Measurements from ENCODE around the gene TROAP. TPM values are rescaled to one million over a fixed set of nuclear protein-coding genes. Genes with fewer than 3 reads are reported as not detected.

TROAP gene
- total and polyA plus RNA-seq, 2 donors (not counting 1 experiment from before 2014, with no cell fraction given): 0.88 to 1.0 TPM

- H3K9me3 Mint-ChIP-seq (ENCODE audit: insufficient read depth): no peaks in the 10 kb centered on the region
- no peaks in the 10 kb centered on the region for H3K27me3 ChIP-seq (replicated peaks in 1 of 4; ENCODE audit: control extremely low read depth in 1 of 4, control insufficient read depth in 3 of 4, insufficient read depth in 4 of 4, low read length in 3 of 4)
- peak overlapping the region; percentile 98 for H2AFZ ChIP-seq (ENCODE audit: insufficient read depth, low read depth, low read length, poor library complexity, severe bottlenecking)
- no peak for DNase-seq
- no peak overlapping the region for H3K4me3 ChIP-seq (ENCODE audit: control extremely low read depth in 1 of 5, extremely low read depth in 1 of 5, insufficient read depth in 1 of 5, low read depth in 2 of 5, low read length in 4 of 5)
- no peaks in the 10 kb centered on the region for H3K9me3 ChIP-seq (ENCODE audit: control extremely low read depth in 1 of 3, control insufficient read depth in 2 of 3, insufficient read depth in 1 of 3, low read length in 2 of 3)
- WGBS (ENCODE audit: insufficient coverage): 43% methylated on average over 2 of the region's 5 CpGs
- peaks cover 11% of the 10 kb centered on the region for H3K79me2 ChIP-seq (ENCODE audit: control insufficient read depth, insufficient read depth, low read length)
- H3K27me3 Mint-ChIP-seq: peaks cover 7% of the 10 kb centered on the region
- peaks cover 26 to 33% of the 10 kb centered on the region in 2 donors for H3K4me1 ChIP-seq (ENCODE audit: control insufficient read depth in 2 of 2, insufficient read depth in 2 of 2, low read length in 2 of 2)
- CTCF ChIA-PET: interaction anchor here (0.8 to 22.4 kb wide), 7 partner anchors 9 to 302 kb away, joined by 3 to 729 read pairs (median 14); partner anchors contain the start of gene DNAJC22
- intact Hi-C loops (cut with micrococcal nuclease): loop anchor here (5.0 kb wide), 1 partner anchor 62 kb away; no protein-coding TSS in a partner anchor
- POLR2A ChIA-PET: no interaction called here
- H3K9ac ChIP-seq (ENCODE audit: low read length): no peak overlapping the region
- H3K4me3 Mint-ChIP-seq: peak overlapping the region; percentile 87
- H3K27ac ChIP-seq (ENCODE audit: low read length in 2 of 2): no peak overlapping the region
- H3K4me1 Mint-ChIP-seq: peaks cover 38% of the 10 kb centered on the region
- H3K4me2 ChIP-seq (replicated peaks; ENCODE audit: low read depth, low read length, poor library complexity, severe bottlenecking): peak overlapping the region; percentile 82
- TF ChIP-seq EZH2 (IDR thresholded peaks at IDR 0.05; ENCODE audit: borderline replicate concordance, insufficient read depth, low read depth, low read length, poor library complexity, severe bottlenecking): no peak
- TF ChIP-seq, protein P1, sequence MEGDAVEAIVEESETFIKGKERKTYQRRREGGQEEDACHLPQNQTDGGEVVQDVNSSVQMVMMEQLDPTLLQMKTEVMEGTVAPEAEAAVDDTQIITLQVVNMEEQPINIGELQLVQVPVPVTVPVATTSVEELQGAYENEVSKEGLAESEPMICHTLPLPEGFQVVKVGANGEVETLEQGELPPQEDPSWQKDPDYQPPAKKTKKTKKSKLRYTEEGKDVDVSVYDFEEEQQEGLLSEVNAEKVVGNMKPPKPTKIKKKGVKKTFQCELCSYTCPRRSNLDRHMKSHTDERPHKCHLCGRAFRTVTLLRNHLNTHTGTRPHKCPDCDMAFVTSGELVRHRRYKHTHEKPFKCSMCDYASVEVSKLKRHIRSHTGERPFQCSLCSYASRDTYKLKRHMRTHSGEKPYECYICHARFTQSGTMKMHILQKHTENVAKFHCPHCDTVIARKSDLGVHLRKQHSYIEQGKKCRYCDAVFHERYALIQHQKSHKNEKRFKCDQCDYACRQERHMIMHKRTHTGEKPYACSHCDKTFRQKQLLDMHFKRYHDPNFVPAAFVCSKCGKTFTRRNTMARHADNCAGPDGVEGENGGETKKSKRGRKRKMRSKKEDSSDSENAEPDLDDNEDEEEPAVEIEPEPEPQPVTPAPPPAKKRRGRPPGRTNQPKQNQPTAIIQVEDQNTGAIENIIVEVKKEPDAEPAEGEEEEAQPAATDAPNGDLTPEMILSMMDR (IDR thresholded peaks at IDR 0.05): no peak
- no peaks in the 10 kb centered on the region for H3K36me3 ChIP-seq (replicated peaks in 1 of 2; ENCODE audit: control extremely low read depth in 1 of 2, control insufficient read depth in 1 of 2, extremely low read depth in 1 of 2, insufficient read depth in 2 of 2, low read length in 1 of 2)
- H4K20me1 ChIP-seq (ENCODE audit: control insufficient read depth, insufficient read depth, low read length, poor library complexity, severe bottlenecking): no peaks in the 10 kb centered on the region
- H3K27ac Mint-ChIP-seq: peak overlapping the region; percentile 47
- no peak for ATAC-seq (ENCODE audit: low read depth)
Observed at GRCh38 chr12:49365542-49365941, 42.5 kb downstream of the TROAP start.

DNA sequence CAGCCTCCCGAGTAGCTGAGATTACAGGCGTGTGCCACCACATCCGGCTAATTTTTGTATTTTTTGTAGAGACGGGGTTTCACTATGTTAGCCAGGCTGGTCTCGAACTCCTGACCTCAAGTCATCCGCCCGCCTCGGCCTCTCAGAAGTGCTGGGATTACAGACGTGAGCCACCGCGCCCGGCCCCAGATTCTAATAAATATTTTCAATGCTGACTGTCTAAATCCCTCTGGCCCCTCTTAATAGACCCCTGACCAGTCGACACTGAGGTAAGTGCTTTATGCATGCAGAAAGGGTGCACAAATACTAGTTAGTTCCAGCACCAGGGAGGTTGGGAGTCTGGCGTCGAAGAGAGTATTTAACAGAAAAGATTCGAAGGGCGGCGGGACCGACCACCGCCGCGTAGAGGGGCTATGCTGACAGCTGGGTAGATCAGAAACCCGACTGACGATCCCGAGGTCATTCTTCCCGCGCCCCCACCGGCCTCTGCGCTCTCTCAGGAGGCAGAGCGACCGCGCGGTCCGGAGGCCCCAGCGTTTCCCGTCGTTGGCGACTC, 43.1 kb downstream of the TROAP start:
- peaks cover 41% of the 10 kb centered on the region for H3K4me1 Mint-ChIP-seq
- no peaks in the 10 kb centered on the region for H4K20me1 ChIP-seq (ENCODE audit: control insufficient read depth, insufficient read depth, low read length, poor library complexity, severe bottlenecking)
- peak overlapping the region; percentile 98 for H3K27ac Mint-ChIP-seq
- H3K9ac ChIP-seq (ENCODE audit: low read length): peak overlapping the region; percentile 93
- intact Hi-C loops (cut with micrococcal nuclease): loop anchor here (2.0 to 5.0 kb wide), 4 partner anchors 61 to 477 kb away; partner anchors contain the start of genes BCDIN3D, PRKAG1 and PRPF40B
- peaks cover 27 to 33% of the 10 kb centered on the region in 2 donors for H3K4me1 ChIP-seq (ENCODE audit: control insufficient read depth in 2 of 2, insufficient read depth in 2 of 2, low read length in 2 of 2)
- under 1% methylated on average over 28 of the region's 38 CpGs for WGBS (ENCODE audit: insufficient coverage)
- no peak for TF ChIP-seq EZH2 (IDR thresholded peaks at IDR 0.05; ENCODE audit: borderline replicate concordance, insufficient read depth, low read depth, low read length, poor library complexity, severe bottlenecking)
- TF ChIP-seq, protein P1 (IDR thresholded peaks at IDR 0.05): no peak
- peak overlapping the region; percentile 61 to 96 (median 80) for H3K4me3 ChIP-seq (ENCODE audit: control extremely low read depth in 1 of 5, extremely low read depth in 1 of 5, insufficient read depth in 1 of 5, low read depth in 2 of 5, low read length in 4 of 5)
- no peaks in the 10 kb centered on the region for H3K36me3 ChIP-seq (replicated peaks in 1 of 2; ENCODE audit: control extremely low read depth in 1 of 2, control insufficient read depth in 1 of 2, extremely low read depth in 1 of 2, insufficient read depth in 2 of 2, low read length in 1 of 2)
- ChIA-PET POLR2A (interaction anchor here (0.5 to 2.0 kb wide), 6 partner anchors 20 to 409 kb away, joined by 3 to 8 read pairs (median 4); partner anchors contain the start of genes ARF3, DNAJC22, TROAP and TUBA1B), CTCF (interaction anchor here (0.5 to 22.4 kb wide), 14 partner anchors 9 to 744 kb away, joined by 3 to 729 read pairs (median 4); partner anchors contain the start of genes DNAJC22, TMBIM6 and TROAP)
- peak overlapping the region; percentile 90 to 91 for H3K27ac ChIP-seq (ENCODE audit: low read length in 2 of 2)
- H3K4me2 ChIP-seq (replicated peaks; ENCODE audit: low read depth, low read length, poor library complexity, severe bottlenecking): peak overlapping the region; percentile 82
- no peaks in the 10 kb centered on the region for H3K9me3 ChIP-seq (ENCODE audit: control extremely low read depth in 1 of 3, control insufficient read depth in 2 of 3, insufficient read depth in 1 of 3, low read length in 2 of 3)
- peaks cover 11% of the 10 kb centered on the region for H3K79me2 ChIP-seq (ENCODE audit: control insufficient read depth, insufficient read depth, low read length)
- H3K27me3 Mint-ChIP-seq: peaks cover 4% of the 10 kb centered on the region
- peak overlapping the region; percentile 87 for H3K4me3 Mint-ChIP-seq
- DNase-seq: no peak
- ATAC-seq (ENCODE audit: low read depth): peak; percentile 11
- no peaks in the 10 kb centered on the region for H3K27me3 ChIP-seq (replicated peaks in 1 of 4; ENCODE audit: control extremely low read depth in 1 of 4, control insufficient read depth in 3 of 4, insufficient read depth in 4 of 4, low read length in 3 of 4)
- no peaks in the 10 kb centered on the region for H3K9me3 Mint-ChIP-seq (ENCODE audit: insufficient read depth)
- peak overlapping the region; percentile 98 for H2AFZ ChIP-seq (ENCODE audit: insufficient read depth, low read depth, low read length, poor library complexity, severe bottlenecking)
